Left colon (tissue), 2 donors: ENCODE measurements around the gene ASGR2. TPM values are rescaled to one million over a fixed set of nuclear protein-coding genes. Genes with fewer than 3 reads are reported as not detected.

ENCODE experiments used
- ATAC-seq: fragments of 200-7000 bp; cut with Tn5 transposase; one replicate; pipeline ENCODE4 v1.9.1; 2020; ENCODE audit warnings: mild to moderate bottlenecking, moderate library complexity
- DNase-seq, 2 donors: peaks; one replicate each; pipeline ENCODE4 v3.0.0-alpha.2; 2020
- intact Hi-C, 2 donors: fragments of 100-400 bp; cut with DNase I in 1 of 2; cut with micrococcal nuclease in 1 of 2; formaldehyde crosslinking; loops; one replicate each; pipeline versions ENCODE4 v1.11.2 to v1.14.0; 2022; cut with DNase I, micrococcal nuclease
- total RNA-seq, 2 donors: library from RNA; stranded (reverse); fragmentation: NEBNext Ultra II Directional; extraction: Animal tissue kit (Norgen Biotek cat#: 25700); gene quantifications; one replicate each; pipeline ENCODE4 v1.2.1, GENCODE V29; 2021
- donor health status: DM: no; HTN: no; CAD: no.
- donor health status: DM: yes; HTN: yes; CAD: no.

ASGR2 gene
- total RNA-seq, 2 donors from 2014 or later, result 0.25 TPM; not detected in 1

GRCh38 chr17:7078711-7079110 lies 35.9 kb downstream of the ASGR2 start:
- DNase-seq (no peak), ATAC-seq (no peak)
- intact Hi-C loops, result no loop called here

- intact Hi-C loops, result no loop called here
- ATAC-seq, result no peak
- DNase-seq, result no peak
Measured at GRCh38 chr17:7077911-7078546, 36.6 kb downstream of the ASGR2 start.

- ATAC-seq (no peak), DNase-seq (no peak)
- intact Hi-C loops, result no loop called here
Measured at GRCh38 chr17:7074931-7075330, 39.7 kb downstream of the ASGR2 start.

- no peak for DNase-seq
- intact Hi-C loops, result no loop called here
- ATAC-seq, result no peak
Measured at GRCh38 chr17:7072406-7072805, 42.2 kb downstream of the ASGR2 start.

- no peak for ATAC-seq
- intact Hi-C loops, result no loop called here
- no peak for DNase-seq
Measured at GRCh38 chr17:7070712-7071111, 43.9 kb downstream of the ASGR2 start.

GRCh38 chr17:7068268-7068667 lies 46.4 kb downstream of the ASGR2 start:
- intact Hi-C loops, result no loop called here
- no peak for DNase-seq
- ATAC-seq, result no peak

GRCh38 chr17:7067198-7067597 lies 47.4 kb downstream of the ASGR2 start:
- ATAC-seq, result no peak
- DNase-seq, result no peak
- intact Hi-C loops, result no loop called here

DNA sequence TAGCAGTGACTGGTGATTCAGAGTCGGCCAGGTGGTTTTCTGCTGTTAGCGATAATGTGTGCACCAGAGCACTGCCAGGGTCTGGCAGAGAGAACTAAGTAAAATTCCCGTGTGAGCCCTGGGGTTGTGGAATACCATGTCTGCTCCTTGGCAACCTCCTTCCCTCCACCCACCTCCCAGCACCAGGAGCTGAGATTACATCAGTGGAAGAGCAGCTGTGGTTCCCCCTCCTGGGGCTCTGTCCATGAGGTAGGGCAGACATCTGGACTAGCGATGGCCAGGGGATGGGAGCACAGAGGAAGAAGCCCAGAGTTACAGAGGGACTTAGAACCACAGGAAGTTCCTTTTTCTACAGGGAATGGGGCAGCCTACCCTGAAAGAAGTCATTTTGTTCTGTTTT lies 50.4 kb downstream of the ASGR2 start:
- intact Hi-C loops, result no loop called here
- ATAC-seq (no peak), DNase-seq (no peak)

- no peak for ATAC-seq
- DNase-seq, result no peak
- intact Hi-C loops, result no loop called here
Measured at GRCh38 chr17:7063518-7064094, 51.0 kb downstream of the ASGR2 start.

GRCh38 chr17:7060165-7060891 lies 54.3 kb downstream of the ASGR2 start:
- DNase-seq (no peak), ATAC-seq (no peak)
- intact Hi-C loops, result no loop called here

DNA sequence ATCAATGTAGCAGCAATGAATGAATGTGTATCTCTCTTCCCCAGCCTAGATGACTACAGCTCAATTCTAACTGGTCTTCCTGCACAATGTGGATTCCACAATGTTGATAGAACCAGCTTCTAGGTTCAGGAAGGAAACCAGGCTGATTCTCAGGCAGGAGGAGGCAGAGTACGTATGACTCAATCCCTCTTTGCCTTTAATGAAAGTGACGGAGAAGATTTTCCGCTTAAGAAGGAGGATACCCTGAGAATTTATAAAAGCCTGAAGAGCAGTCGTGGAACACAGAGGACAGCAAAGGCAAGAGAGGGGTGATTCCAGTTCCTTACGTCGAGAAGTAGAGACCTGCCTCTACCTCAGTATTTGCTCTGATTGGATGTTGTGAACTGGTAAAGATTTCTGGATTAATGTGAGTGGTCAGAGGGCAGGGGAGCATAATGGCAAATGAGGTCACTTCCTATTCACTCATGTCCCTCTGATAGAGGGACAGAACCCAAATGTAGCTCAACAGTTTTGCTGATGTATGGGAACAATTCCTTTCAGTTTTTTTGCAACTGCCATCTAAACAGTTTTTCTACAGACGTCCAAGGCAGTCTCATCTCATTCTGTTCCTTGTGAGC lies 55.7 kb downstream of the ASGR2 start:
- ATAC-seq (no peak), DNase-seq (no peak)
- intact Hi-C loops, result no loop called here

- no peak for DNase-seq
- ATAC-seq, result no peak
- intact Hi-C loops, result no loop called here
Measured at GRCh38 chr17:7056386-7056785, 58.2 kb downstream of the ASGR2 start.

Other genes with a start within 250 kb of the ASGR2 start
- gene ALOX12, start 118.8 kb downstream of the ASGR2 start, total RNA-seq, result not detected
- 100 to 1,000 TPM; 183 to 188 TPM for gene RNASEK, start 102.2 kb downstream of the ASGR2 start, total RNA-seq
- gene BCL6B, start 91.8 kb downstream of the ASGR2 start, total RNA-seq, result 1 to 10 TPM; 2.0 to 2.6 TPM
- 10 to 100 TPM in 1 of 2 donors, 1 to 10 TPM in 1; 9.0 to 10.0 TPM for gene SLC16A13, start 78.8 kb downstream of the ASGR2 start, total RNA-seq
- gene SLC16A11, start 70.7 kb downstream of the ASGR2 start, total RNA-seq, result under 1 TPM; 0.58 to 0.84 TPM
- gene CLEC10A, start 34.6 kb downstream of the ASGR2 start, total RNA-seq, result 1 to 10 TPM; 4.2 to 7.6 TPM
- under 1 TPM; 0.37 to 0.42 TPM for gene ASGR1, start 64.5 kb upstream of the ASGR2 start, total RNA-seq
- 1 to 10 TPM; 4.0 to 7.3 TPM for gene DLG4, start 105.0 kb upstream of the ASGR2 start, total RNA-seq
- 1,000 to 10,000 TPM in 1 of 2 donors, 100 to 1,000 TPM in 1; 784 to 1,134 TPM for gene ACADVL, start 105.1 kb upstream of the ASGR2 start, total RNA-seq
- 10 to 100 TPM; 30.9 to 34.9 TPM for gene DVL2, start 119.7 kb upstream of the ASGR2 start, total RNA-seq
- gene PHF23, start 124.6 kb upstream of the ASGR2 start, total RNA-seq, result 10 to 100 TPM; 33.9 to 44.1 TPM
- gene GABARAP, start 127.6 kb upstream of the ASGR2 start, total RNA-seq, result 100 to 1,000 TPM; 431 to 505 TPM
- 100 to 1,000 TPM; 108 to 117 TPM for gene CTDNEP1, start 136.9 kb upstream of the ASGR2 start, total RNA-seq
- 10 to 100 TPM; 42.4 to 55.4 TPM for gene ELP5, start 137.4 kb upstream of the ASGR2 start, total RNA-seq
- gene CLDN7, start 147.7 kb upstream of the ASGR2 start, total RNA-seq, result 1,000 to 10,000 TPM in 1 of 2 donors, 100 to 1,000 TPM in 1; 997 to 1,004 TPM
- 1 to 10 TPM; 1.4 to 9.7 TPM for gene SLC2A4, start 166.9 kb upstream of the ASGR2 start, total RNA-seq
- gene YBX2, start 179.8 kb upstream of the ASGR2 start, total RNA-seq, result 10 to 100 TPM; 19.7 to 23.6 TPM
- 100 to 1,000 TPM; 330 to 413 TPM for gene EIF5A, start 192.8 kb upstream of the ASGR2 start, total RNA-seq
- 10 to 100 TPM; 71.2 to 72.4 TPM for gene GPS2, start 200.5 kb upstream of the ASGR2 start, total RNA-seq
- 10 to 100 TPM; 32.7 to 44.5 TPM for gene NEURL4, start 214.5 kb upstream of the ASGR2 start, total RNA-seq
- gene ACAP1, start 221.7 kb upstream of the ASGR2 start, total RNA-seq, result 1 to 10 TPM; 4.1 to 9.0 TPM
- 10 to 100 TPM in 1 of 2 donors, 1 to 10 TPM in 1; 9.4 to 10.1 TPM for gene KCTD11, start 237.3 kb upstream of the ASGR2 start, total RNA-seq
- gene TMEM95, start 240.3 kb upstream of the ASGR2 start, total RNA-seq, result not detected